GM23338 (cell line): ENCODE measurements around the gene ATG7. TPM values are rescaled to one million over a fixed set of nuclear protein-coding genes. Genes with fewer than 3 reads are reported as not detected.

Experiments
- ATAC-seq: fragments of 200-7000 bp; cut with Tn5 transposase; 3 replicates; pipeline ENCODE4 v1.9.1; 2020
- DNase-seq: peaks from one replicate; pipeline ENCODE4 v3.0.0-alpha.2; 2015; ENCODE audit warnings: low spot score
- H2AFZ ChIP-seq: fragments of 200-600 bp; sonication (generic); 2 replicates; pipeline ENCODE4 v1.8.0; 2016; ENCODE audit warnings: antibody characterized with exemption, mild to moderate bottlenecking, moderate library complexity
- H3F3A ChIP-seq: fragments of 200-600 bp; sonication (generic); replicated peaks from 2 replicates; pipeline ENCODE4 v1.8.0; 2017; ENCODE audit warnings: antibody characterized with exemption, mixed run types, low read depth
- H3K27ac ChIP-seq: fragments of 200-600 bp; sonication (generic); 2 replicates; pipeline ENCODE4 v1.6.1; 2016; ENCODE audit warnings: low read depth
- H3K27me3 ChIP-seq: fragments of 200-600 bp; sonication (generic); 2 replicates; pipeline ENCODE4 v1.8.0; 2016; ENCODE audit warnings: mild to moderate bottlenecking, mixed run types, moderate library complexity; ENCODE audit not compliant: insufficient read depth
- H3K36me3 ChIP-seq: fragments of 200-600 bp; sonication (generic); 2 replicates; pipeline ENCODE4 v1.8.0; 2016; ENCODE audit warnings: mild to moderate bottlenecking; ENCODE audit not compliant: insufficient read depth
- H3K4me1 ChIP-seq: fragments of 200-600 bp; sonication (generic); 2 replicates; pipeline ENCODE4 v1.8.0; 2016; ENCODE audit warnings: mild to moderate bottlenecking, moderate library complexity; ENCODE audit not compliant: insufficient read depth
- H3K4me2 ChIP-seq: fragments of 200-600 bp; sonication (generic); 2 replicates; pipeline ENCODE4 v1.7.1; 2017; ENCODE audit warnings: mixed run types
- H3K4me3 ChIP-seq: fragments of 200-600 bp; sonication (generic); 2 replicates; pipeline ENCODE4 v1.6.1; 2016; ENCODE audit warnings: mixed run types
- H3K79me2 ChIP-seq: fragments of 200-600 bp; sonication (generic); replicated peaks from 2 replicates; pipeline ENCODE4 v1.8.0; 2017; ENCODE audit warnings: mild to moderate bottlenecking; ENCODE audit not compliant: insufficient read depth
- H3K9me2 ChIP-seq: fragments of 200-600 bp; sonication (generic); 2 replicates; pipeline ENCODE4 v1.8.0; 2017; ENCODE audit not compliant: insufficient read depth
- H4K20me1 ChIP-seq: fragments of 200-600 bp; sonication (generic); replicated peaks from 2 replicates; pipeline ENCODE4 v1.8.0; 2017; ENCODE audit warnings: mild to moderate bottlenecking; ENCODE audit not compliant: insufficient read depth
- H3K27ac Mint-ChIP-seq: 2 replicates; pipeline ENCODE4 v1.8.0; 2020; ENCODE audit warnings: inconsistent platforms, mild to moderate bottlenecking, moderate library complexity, mixed read lengths
- H3K27me3 Mint-ChIP-seq: 3 replicates; pipeline ENCODE4 v1.8.0; 2022; ENCODE audit warnings: low read depth, mild to moderate bottlenecking, moderate library complexity, mixed read lengths, inconsistent platforms; ENCODE audit not compliant: insufficient read depth, poor library complexity
- H3K36me3 Mint-ChIP-seq: 3 replicates; pipeline ENCODE4 v1.8.0; 2021; ENCODE audit warnings: low read depth, mild to moderate bottlenecking, inconsistent platforms, moderate library complexity, mixed read lengths
- H3K4me1 Mint-ChIP-seq: 3 replicates; pipeline ENCODE4 v1.8.0; 2020; ENCODE audit warnings: mild to moderate bottlenecking, inconsistent platforms, mixed read lengths
- H3K4me3 Mint-ChIP-seq: 3 replicates; pipeline ENCODE4 v1.8.0; 2021; ENCODE audit warnings: moderate library complexity, mild to moderate bottlenecking, inconsistent platforms, mixed read lengths
- H3K9me3 Mint-ChIP-seq: 3 replicates; pipeline ENCODE4 v1.8.0; 2020; ENCODE audit warnings: moderate library complexity, mild to moderate bottlenecking, inconsistent platforms, mixed read lengths
- CREB1 ChIP-seq: fragments of 250-450 bp; sonication (Bioruptor Pico); IDR thresholded peaks from 2 replicates; pipeline ENCODE4 v1.5.0; 2020; ENCODE audit warnings: low read depth, mild to moderate bottlenecking, moderate library complexity
- CTCF ChIP-seq, 2 experiments: fragments of 200-600 bp in 1 of 2; sonication (generic) in 1 of 2; conservative IDR thresholded peaks; 2 replicates each; pipeline versions ENCODE4 v1.5.1 to v1.6.1; 2016 to 2017; ENCODE audit warnings: antibody characterized with exemption in 2 of 2, low read depth in 2 of 2, mild to moderate bottlenecking in 2 of 2, moderate library complexity in 1 of 2
- ETS1 ChIP-seq: IDR thresholded peaks from 2 replicates; pipeline ENCODE4 v1.6.1; 2016; ENCODE audit warnings: antibody characterized with exemption
- EZH2 ChIP-seq: fragments of 200-600 bp; sonication (generic); IDR thresholded peaks from one replicate; pipeline ENCODE4 v1.8.0; 2017; ENCODE audit warnings: antibody characterized with exemption, mild to moderate bottlenecking, low read depth; ENCODE audit not compliant: unreplicated experiment
- EZH2phosphoT487 ChIP-seq: fragments of 200-600 bp; sonication (generic); IDR thresholded peaks from one replicate; pipeline ENCODE4 v1.8.1; 2018; ENCODE audit warnings: antibody characterized with exemption; ENCODE audit not compliant: unreplicated experiment
- JUNB ChIP-seq: IDR thresholded peaks from one replicate; pipeline ENCODE4 v1.6.1; 2016; ENCODE audit warnings: antibody characterized with exemption; ENCODE audit not compliant: unreplicated experiment
- NANOG ChIP-seq: IDR thresholded peaks from 2 replicates; pipeline ENCODE4 v1.6.1; 2016; ENCODE audit warnings: antibody characterized with exemption, borderline replicate concordance
- POLR2AphosphoS5 ChIP-seq: IDR thresholded peaks from 2 replicates; pipeline ENCODE4 v1.6.1; 2016; ENCODE audit warnings: antibody characterized with exemption, low read depth
- REST ChIP-seq: IDR thresholded peaks from one replicate; pipeline ENCODE4 v1.6.1; 2018; ENCODE audit warnings: antibody characterized with exemption; ENCODE audit not compliant: unreplicated experiment
- STAT1 ChIP-seq: IDR thresholded peaks from one replicate; pipeline ENCODE4 v1.6.1; 2016; ENCODE audit warnings: antibody characterized with exemption; ENCODE audit not compliant: unreplicated experiment
- ZNF114 ChIP-seq: fragments of 250-450 bp; sonication (Bioruptor Pico); IDR thresholded peaks from 2 replicates; pipeline ENCODE4 v1.5.0; 2020; ENCODE audit warnings: mild to moderate bottlenecking, moderate library complexity
- ZNF331 ChIP-seq: fragments of 250-450 bp; sonication (Bioruptor Pico); IDR thresholded peaks from 2 replicates; pipeline ENCODE4 v1.5.0; 2020; ENCODE audit warnings: low read depth, mild to moderate bottlenecking, moderate library complexity
- ZNF462 ChIP-seq: fragments of 250-450 bp; sonication (Bioruptor Pico); IDR thresholded peaks from 2 replicates; pipeline ENCODE4 v1.5.0; 2020; ENCODE audit warnings: mild to moderate bottlenecking, moderate library complexity
- polyA plus RNA-seq: library from polyadenylated mRNA; unstranded; fragments of >200 nt; fragmentation: Nextera tagmentation; extraction: Ambion mirVana; gene quantifications from 2 replicates; pipeline ENCODE4 v1.2.1, GENCODE V29; 2016
- total RNA-seq: library from RNA; depleted of rRNA; stranded (reverse); fragments of >200 nt; shearing (Covaris generic); gene quantifications from 2 replicates; pipeline ENCODE4 v1.2.3, GENCODE V29; 2014

The ATG7 gene
- total and polyA plus RNA-seq, 2 experiments from 2014 or later, result 16.2 to 36.7 TPM

- no peaks in the 10 kb centered on the region for H3K27me3 Mint-ChIP-seq
- H3K27me3 ChIP-seq, result no peaks in the 10 kb centered on the region
- TF ChIP-seq NANOG, result no peak
- TF ChIP-seq JUNB, result no peak
- no peak for TF ChIP-seq ZNF331 (CRISPR knock-in tag)
- no peak for TF ChIP-seq EZH2phosphoT487
- TF ChIP-seq REST, result no peak
- no peak for TF ChIP-seq ZNF462
- no peak for TF ChIP-seq CREB1 (CRISPR knock-in tag)
- no peak for TF ChIP-seq ZNF114 (CRISPR knock-in tag)
- no peak for TF ChIP-seq ETS1
- TF ChIP-seq EZH2, result no peak
- no peak for TF ChIP-seq POLR2AphosphoS5
- TF ChIP-seq STAT1, result no peak
- TF ChIP-seq CTCF (conservative IDR thresholded peaks at IDR 0.05; ENCODE audit: low read depth in 2 of 2), result no peak
- H3K27ac ChIP-seq, result no peak overlapping the region
- 0 out of 2 replicates have a peak, but pooled peaks cover 6% of the 10 kb centered on the region for H3K36me3 ChIP-seq
- H3K9me2 ChIP-seq, result no peaks in the 10 kb centered on the region
- no peak overlapping the region for H3K4me3 Mint-ChIP-seq
- no peaks in the 10 kb centered on the region for H3K9me3 Mint-ChIP-seq
- no peak overlapping the region for H3K27ac Mint-ChIP-seq
- H4K20me1 ChIP-seq, result no peaks in the 10 kb centered on the region
- DNase-seq (no peak), ATAC-seq (no peak)
- H3K79me2 ChIP-seq, result no peaks in the 10 kb centered on the region
- no peak overlapping the region for H2AFZ ChIP-seq
- no peaks in the 10 kb centered on the region for H3F3A ChIP-seq
- no peak overlapping the region for H3K4me2 ChIP-seq
- H3K4me3 ChIP-seq, result no peak overlapping the region
- peaks cover 4% of the 10 kb centered on the region; the same call in 2 of the 3 replicates for H3K4me1 Mint-ChIP-seq
- H3K4me1 ChIP-seq, result no peaks in the 10 kb centered on the region
- peaks cover 6% of the 10 kb centered on the region; the same call in 2 of the 3 replicates for H3K36me3 Mint-ChIP-seq
Measured at GRCh38 chr3:11310258-11310657, 38.1 kb downstream of the ATG7 start.
